GM13977 (cell line): ENCODE data around the gene PGBD5.
"Not testable (repeated sequence)": the region's sequence is repeated elsewhere in the genome, so short reads cannot be mapped to it uniquely, and the experiment has no call there.

ENCODE experiments used
- DNase-seq: peaks from one replicate; pipeline ENCODE4 v3.0.0; 2012; ENCODE audit warnings: low spot score
- CTCF ChIP-seq: IDR thresholded peaks from 2 replicates; pipeline ENCODE4 v1.5.1; 2012; ENCODE audit warnings: mild to moderate bottlenecking, control low read depth; ENCODE audit not compliant: insufficient read depth; ENCODE audit errors: extremely low read depth, missing control alignments
- in situ Hi-C: fragments of 300-500 bp; cut with MboI; formaldehyde crosslinking; loops from one replicate; pipeline ENCODE4 v1.12.0; 2022; ENCODE audit warnings: low sequenced_read_pairs, low pct_unique_long_range_greater_than_20kb, mixed read lengths, inconsistent platforms; ENCODE audit not compliant: unreplicated experiment

The PGBD5 gene

GRCh38 chr1:230408971-230409370 lies 17.2 kb downstream of the PGBD5 start:
- TF ChIP-seq CTCF: no peak
- in situ Hi-C loops: no loop called here
- DNase-seq: no peak

GRCh38 chr1:230407351-230407750 lies 18.8 kb downstream of the PGBD5 start:
- no peak for DNase-seq
- in situ Hi-C loops: no loop called here
- TF ChIP-seq CTCF: no peak

- DNase-seq, in situ Hi-C loops: not testable (repeated sequence)
Measured at GRCh38 chr1:230406727-230407126, 19.4 kb downstream of the PGBD5 start.

GRCh38 chr1:230403442-230403841 lies 22.7 kb downstream of the PGBD5 start:
- no peak for DNase-seq
- in situ Hi-C loops: no loop called here

GRCh38 chr1:230401763-230402294 lies 24.3 kb downstream of the PGBD5 start:
- in situ Hi-C loops: no loop called here
- DNase-seq: no peak
- TF ChIP-seq CTCF: no peak

More at GRCh38 chr1:230403442-230403841, 22.7 kb downstream of the PGBD5 start:
- peak; percentile 18 for TF ChIP-seq CTCF

GRCh38 chr1:230401101-230401500 lies 25.0 kb downstream of the PGBD5 start:
- in situ Hi-C loops: no loop called here
- no peak for DNase-seq
- TF ChIP-seq CTCF: no peak

- in situ Hi-C loops: no loop called here
- DNase-seq: no peak
- TF ChIP-seq CTCF: no peak
Measured at GRCh38 chr1:230400007-230400344, 26.2 kb downstream of the PGBD5 start.
